Stimulated activated CD8-positive, alpha-beta memory T cell treated with anti-CD3 and anti-CD28 coated beads, Interleukin-7, amount 100 ng/mL, for 24 hours (primary cell): Measurements from ENCODE around the gene PRDM5.

Experiments used
- DNase-seq: peaks from one replicate; pipeline ENCODE4 v3.0.0-alpha.2; 2020; ENCODE audit warnings: low read depth

The PRDM5 gene

DNA sequence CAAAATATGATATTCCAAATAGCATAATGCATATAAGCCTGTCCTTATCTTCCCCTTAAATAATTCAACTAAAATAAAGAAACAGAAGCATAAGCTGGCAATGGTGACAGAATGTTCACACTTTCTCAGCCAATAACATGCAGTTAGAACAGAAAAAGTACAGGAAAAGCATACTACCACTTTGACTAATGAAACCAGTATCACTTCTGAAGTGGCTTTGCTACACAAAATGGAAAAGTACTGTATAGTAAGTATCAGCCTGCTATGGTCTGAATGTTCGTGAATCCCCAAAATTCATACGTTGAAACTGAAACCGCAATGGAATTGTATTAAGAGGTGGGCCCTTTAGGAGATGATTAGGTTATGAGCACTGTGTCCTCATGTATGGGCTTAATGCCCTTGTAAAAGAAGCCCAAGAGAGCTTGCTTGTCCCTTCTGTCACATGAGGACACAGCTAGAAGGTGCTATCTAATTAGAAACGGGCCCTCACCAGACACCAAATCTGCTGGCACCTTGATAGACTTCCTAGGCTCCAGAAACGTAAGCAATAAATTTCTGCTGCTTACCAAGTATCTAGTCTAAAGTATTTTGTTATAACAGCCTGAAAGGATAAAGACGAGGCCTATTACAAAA lies 102.6 kb downstream of the PRDM5 start:
- no peak for DNase-seq

- DNase-seq, result no peak
These were observed 106.1 kb downstream of the PRDM5 start for GRCh38 chr4:120816296-120816965.

- no peak for DNase-seq
These were observed 107.2 kb downstream of the PRDM5 start for GRCh38 chr4:120815361-120815760.

- no peak for DNase-seq
These were observed 107.6 kb downstream of the PRDM5 start for GRCh38 chr4:120814886-120815285.

GRCh38 chr4:120812216-120812615 lies 110.3 kb downstream of the PRDM5 start:
- no peak for DNase-seq

- no peak for DNase-seq
These were observed 113.0 kb downstream of the PRDM5 start for GRCh38 chr4:120809518-120809917.

DNA sequence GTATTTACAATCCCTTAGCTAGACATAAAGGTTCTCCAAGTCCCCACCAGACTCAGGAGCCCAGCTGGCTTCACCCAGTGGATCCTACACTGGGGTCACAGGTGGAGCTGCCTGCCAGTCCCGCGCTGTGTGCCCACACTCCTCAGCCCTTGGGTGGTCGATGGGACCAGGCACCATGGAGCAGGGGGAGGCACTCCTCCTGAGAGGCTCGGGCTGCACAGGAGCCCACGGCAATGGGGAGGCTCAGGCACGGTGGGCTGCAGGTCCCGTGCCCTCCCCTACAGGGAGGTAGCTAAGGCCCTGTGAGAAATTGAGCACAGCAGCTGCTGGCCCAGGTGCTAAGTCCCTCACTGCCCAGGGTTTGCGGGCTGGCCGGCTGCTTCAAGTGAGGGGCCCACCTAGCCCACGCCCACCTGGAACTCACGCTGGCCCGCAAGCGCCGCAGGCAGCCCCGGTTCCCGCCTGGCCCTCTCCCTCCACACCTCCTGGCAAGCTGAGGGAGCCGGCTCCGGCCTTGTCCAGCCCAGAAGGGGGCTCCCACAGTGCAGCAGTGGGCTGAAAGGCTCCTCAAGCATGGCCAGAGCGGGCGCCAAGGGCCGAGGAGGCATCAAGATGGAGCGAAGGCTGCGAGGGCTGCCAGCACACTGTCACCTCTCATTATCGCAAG lies 113.9 kb downstream of the PRDM5 start:
- no peak for DNase-seq

DNA sequence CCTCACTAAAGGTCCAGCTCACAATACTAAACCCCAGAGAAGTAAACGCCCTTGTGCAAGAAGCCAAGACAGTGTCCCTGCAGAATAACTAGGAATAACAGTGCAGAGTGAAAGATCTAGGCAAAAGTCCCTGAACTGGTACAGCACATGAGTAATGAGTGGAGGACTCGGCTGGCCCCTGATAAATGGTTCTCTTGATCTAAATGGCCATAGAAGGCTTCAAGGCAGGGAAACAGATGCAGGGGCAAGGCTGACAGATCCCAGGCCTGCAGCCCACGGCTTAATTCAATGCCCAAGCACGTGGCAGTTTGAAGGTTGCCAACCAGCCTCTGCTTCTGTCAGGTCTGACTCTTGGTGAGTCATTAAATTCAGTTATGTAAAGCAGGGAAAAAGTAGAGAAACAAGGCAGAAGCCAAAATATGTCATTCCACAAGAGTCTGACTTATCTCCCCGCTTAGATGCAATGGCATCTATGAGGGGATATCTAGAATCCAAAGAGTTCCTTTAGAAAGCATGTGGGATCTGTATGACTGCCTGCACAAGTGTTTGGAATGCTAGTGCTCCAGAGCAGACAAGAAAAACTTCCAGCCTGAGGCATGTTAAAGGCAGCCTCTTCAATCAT lies 121.3 kb downstream of the PRDM5 start:
- no peak for DNase-seq

GRCh38 chr4:120798570-120798969 lies 124.0 kb downstream of the PRDM5 start:
- no peak for DNase-seq

GRCh38 chr4:120796271-120796670 lies 126.3 kb downstream of the PRDM5 start:
- no peak for DNase-seq

DNA sequence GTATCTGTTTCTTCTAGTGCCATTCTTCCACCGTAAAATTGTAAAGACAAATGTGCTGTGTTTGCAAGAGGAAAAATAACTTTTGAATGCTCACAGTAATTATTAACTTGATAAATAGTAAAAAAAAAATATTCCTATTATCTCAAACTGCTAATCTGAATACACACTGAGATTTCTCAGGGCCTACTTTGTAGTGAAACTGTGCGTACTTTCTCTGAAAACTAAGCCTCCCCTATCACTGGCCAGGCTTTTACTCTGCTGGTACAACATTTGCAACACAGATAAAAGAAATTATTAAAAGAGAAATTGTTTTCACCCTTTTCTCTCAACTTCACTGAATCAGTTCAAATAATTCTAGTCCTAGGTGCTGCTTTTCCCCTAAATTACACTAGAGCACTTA lies 137.3 kb downstream of the PRDM5 start:
- no peak for DNase-seq

DNA sequence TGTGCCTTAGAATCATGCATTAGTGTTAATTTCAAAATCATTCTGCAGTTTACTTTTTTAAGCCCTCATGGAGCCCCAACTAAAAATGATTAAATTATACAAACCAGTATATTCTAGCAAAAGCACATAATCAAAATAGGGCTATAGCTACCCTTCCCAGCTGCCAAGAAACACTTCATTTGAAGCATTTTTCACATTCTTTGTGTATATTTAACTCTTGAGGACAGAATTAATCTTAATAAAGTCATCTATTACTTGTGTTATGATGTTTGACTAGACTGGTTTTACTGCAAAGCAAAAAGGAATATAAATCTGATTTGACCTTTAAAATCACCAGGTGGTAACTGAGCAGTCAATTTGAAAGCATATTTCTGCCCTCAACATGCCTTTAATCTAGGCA lies 145.1 kb downstream of the PRDM5 start:
- DNase-seq, result no peak

- DNase-seq, result no peak
These were observed 147.1 kb downstream of the PRDM5 start for GRCh38 chr4:120775431-120775830.

GRCh38 chr4:120773641-120774040 lies 148.9 kb downstream of the PRDM5 start:
- no peak for DNase-seq

- DNase-seq, result no peak
These were observed 150.6 kb downstream of the PRDM5 start for GRCh38 chr4:120771907-120772306.

GRCh38 chr4:120770897-120771296 lies 151.6 kb downstream of the PRDM5 start:
- DNase-seq, result no peak

DNA sequence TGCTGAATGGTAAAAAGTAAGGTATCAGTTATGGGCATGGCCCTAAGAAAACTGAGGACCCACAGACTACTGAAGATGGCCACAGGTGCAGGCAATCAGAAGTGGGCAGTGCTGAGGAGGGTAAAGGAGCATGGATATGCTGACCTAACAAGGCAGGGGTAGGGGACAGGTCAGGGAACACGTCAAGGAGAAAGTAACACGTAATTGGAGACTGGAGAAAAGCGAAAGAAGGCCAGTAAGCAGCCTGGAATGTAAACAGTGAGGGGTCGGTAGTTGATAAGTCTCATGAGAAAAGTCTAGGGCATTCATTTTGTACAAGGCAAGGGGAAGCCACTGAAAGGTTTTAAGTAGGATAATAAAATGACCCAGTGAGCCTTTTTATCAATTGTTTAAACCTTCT lies 153.3 kb downstream of the PRDM5 start:
- no peak for DNase-seq

DNA sequence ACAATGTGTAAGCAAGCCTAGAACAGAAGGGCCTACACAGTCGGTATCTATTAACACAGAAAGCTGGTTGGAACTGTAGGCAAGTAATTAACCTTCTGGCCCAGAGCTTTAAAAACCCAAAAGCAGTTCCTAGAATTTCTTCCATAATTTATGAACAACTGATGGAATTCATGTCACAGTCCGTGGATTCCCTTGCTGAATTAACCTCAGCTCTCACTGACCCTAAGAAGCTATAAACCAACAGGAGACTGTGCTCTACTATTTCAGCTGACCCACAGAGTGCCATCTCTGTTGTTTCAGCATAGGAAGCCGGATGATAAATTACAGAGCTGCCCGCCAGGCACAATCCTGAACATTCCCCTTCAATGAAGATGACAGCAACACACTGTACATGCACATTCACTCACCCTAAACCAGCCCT lies 157.3 kb downstream of the PRDM5 start:
- no peak for DNase-seq

- DNase-seq, result no peak
These were observed 158.9 kb downstream of the PRDM5 start for GRCh38 chr4:120763650-120764049.

DNA sequence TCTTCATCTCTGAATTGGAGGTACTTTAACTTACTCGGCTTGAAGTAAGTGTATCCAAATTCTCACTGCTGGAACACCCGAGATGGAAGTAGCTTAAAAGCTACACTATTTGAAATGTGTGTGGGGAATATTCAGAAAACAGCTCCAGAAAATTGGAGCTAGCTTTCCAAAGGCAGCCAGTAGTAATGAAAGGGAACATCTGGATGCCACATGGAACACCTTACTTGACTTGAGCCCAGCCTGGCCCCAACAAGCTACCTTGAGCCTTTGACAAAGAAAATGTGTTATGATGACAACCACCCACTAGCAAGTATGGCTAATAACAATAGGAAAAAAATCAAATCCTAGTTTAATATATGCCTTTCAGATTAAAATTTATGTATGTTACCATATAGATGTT lies 161.5 kb downstream of the PRDM5 start:
- no peak for DNase-seq

DNA sequence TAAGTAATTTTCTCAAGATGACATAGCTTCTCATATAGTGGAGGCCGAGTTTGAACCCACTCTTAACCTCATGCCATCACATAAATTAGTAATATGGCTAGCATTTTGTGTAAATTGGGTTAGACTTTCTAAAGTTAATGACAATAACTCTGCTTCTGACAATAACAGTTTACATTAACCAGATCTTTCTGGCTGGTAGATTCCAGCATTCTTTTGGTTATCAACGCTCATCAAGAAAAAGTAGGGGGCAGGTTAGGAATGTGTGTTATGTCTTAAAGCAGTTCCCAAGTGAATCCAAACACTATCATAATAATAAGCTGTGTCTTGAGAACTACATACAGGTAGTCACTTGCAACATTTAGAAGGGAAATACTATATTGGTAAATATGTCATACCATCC lies 162.5 kb downstream of the PRDM5 start:
- no peak for DNase-seq

- DNase-seq, result no peak
These were observed 166.7 kb downstream of the PRDM5 start for GRCh38 chr4:120755864-120756263.

GRCh38 chr4:120754590-120754989 lies 167.9 kb downstream of the PRDM5 start:
- no peak for DNase-seq
